Lower leg skin (tissue), 4 donors: ENCODE measurements around the gene IFNL4. TPM values are rescaled to one million over a fixed set of nuclear protein-coding genes. Genes with fewer than 3 reads are reported as not detected.
"Not testable (repeated sequence)": the region's sequence is repeated elsewhere in the genome, so short reads cannot be mapped to it uniquely, and the experiment has no call there.

Experiments
- DNase-seq, 2 donors: peaks; one replicate each; pipeline ENCODE4 v3.0.0-alpha.2; 2019; ENCODE audit warnings: low spot score in 2 of 2
- H3K4me3 ChIP-seq: fragments of 200-600 bp; sonication (generic); 2 replicates; pipeline ENCODE4 v1.5.1; 2017; ENCODE audit warnings: mild to moderate bottlenecking, low read depth; ENCODE audit not compliant: poor library complexity, severe bottlenecking
- CTCF ChIP-seq, 3 donors: fragments of 450-650 bp; IDR thresholded peaks; one replicate each; pipeline ENCODE4 v1.5.1; 2016; ENCODE audit warnings: antibody characterized with exemption in 3 of 3, mild to moderate bottlenecking in 3 of 3, moderate library complexity in 2 of 3
- POLR2A ChIP-seq, 2 donors: fragments of 450-650 bp; IDR thresholded peaks; one replicate each; pipeline ENCODE4 v1.6.1; 2016 to 2017; ENCODE audit warnings: antibody characterized with exemption in 2 of 2, mild to moderate bottlenecking in 1 of 2, moderate library complexity in 1 of 2
- WGBS, 2 donors: methylation state at CpG; one replicate each; pipeline ENCODE4 v1.1.5; 2018; 5-methylcytosine and 5-hydroxymethylcytosine counted together
- intact Hi-C: fragments of 100-400 bp; cut with DNase I; formaldehyde crosslinking; loops from one replicate; pipeline ENCODE4 v1.15.0; 2023; ENCODE audit warnings: low total_unique reads
- total RNA-seq, 4 donors: library from RNA; depleted of rRNA; stranded (reverse); fragments of >200 nt; gene quantifications; one replicate each; pipeline ENCODE4 v1.1.0, GENCODE V29; 2016

Gene IFNL4
- total RNA-seq, 4 donors from 2014 or later = not detected

GRCh38 chr19:39246951-39247669 is 1.5 kb downstream of the IFNL4 start:
- H3K4me3 ChIP-seq = no peak overlapping the region
- 10 to 33% methylated on average over 21 to 39 of the region's 42 CpGs for WGBS, 2 donors
- no peak for DNase-seq
- TF ChIP-seq CTCF (IDR thresholded peaks at IDR 0.05) (no peak), POLR2A (IDR thresholded peaks at IDR 0.05) (no peak)
- intact Hi-C loops = no loop called here

- intact Hi-C loops, H3K4me3 ChIP-seq, DNase-seq: not testable (repeated sequence)
- WGBS, 2 donors = no CpG with 5 or more reads among the region's 1 CpG
These were observed 3.5 kb downstream of the IFNL4 start for GRCh38 chr19:39245166-39245565.

DNA sequence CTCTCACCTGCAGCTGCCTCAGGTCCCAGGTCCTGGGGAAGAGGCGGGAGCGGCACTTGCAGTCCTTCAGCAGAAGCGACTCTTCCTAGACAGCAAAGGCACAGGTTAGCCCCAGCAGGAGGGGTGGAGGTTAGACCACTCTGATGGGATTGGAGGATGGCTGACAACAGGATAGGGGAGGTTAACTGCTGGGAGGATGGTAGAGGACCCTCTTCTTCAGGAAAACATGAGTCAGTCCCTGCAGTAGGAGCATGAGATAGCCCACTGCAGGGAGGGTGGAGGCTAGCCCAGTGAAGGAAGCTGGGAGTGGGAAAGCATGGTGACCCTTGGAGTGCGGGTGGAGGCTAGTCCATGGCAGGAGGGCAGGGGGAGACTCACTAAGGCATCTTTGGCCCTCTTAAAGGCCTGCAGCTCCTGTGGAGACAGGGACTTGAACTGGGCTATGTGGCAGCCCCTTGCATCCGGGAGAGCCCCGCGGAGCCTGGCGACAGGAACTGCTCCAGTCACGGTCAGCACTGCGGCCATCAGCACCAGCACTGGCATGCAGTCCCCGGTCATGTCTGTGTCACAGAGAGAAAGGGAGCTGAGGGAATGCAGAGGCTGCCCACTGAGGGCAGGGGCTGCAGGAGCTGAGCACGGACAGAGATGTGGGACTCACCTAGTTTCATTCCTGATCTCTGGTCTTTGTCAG is 4.1 kb downstream of the IFNL4 start, which contains the start of gene IFNL3:
TSS of gene IFNL3 (minus strand) at position 597 of the 691 bp plus-strand sequence. CDS start at position 558, 39 bp downstream.
- WGBS, 2 donors = 84 to 86% methylated on average over 10 to 12 of the region's 12 CpGs
- intact Hi-C loops, DNase-seq, H3K4me3 ChIP-seq: not testable (repeated sequence)

DNA sequence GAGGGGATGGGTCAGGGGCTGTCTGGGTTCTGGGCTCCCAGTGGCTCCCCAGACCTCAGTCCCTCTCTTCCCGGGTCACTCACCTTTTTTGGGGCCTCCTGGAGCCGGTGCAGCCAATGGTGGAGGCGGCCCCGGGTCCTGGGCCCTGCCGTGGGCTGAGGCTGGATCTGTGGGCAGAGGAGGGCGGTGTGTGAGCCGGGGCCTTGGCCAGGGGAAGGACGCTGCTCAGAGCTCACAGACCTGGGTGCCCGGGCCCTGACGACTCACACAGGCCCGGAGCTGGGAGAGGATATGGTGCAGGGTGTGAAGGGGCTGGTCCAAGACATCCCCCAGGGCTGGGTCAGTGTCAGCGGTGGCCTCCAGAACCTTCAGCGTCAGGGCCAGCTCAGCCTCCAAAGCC is 4.9 kb downstream of the IFNL4 start:
- DNase-seq, H3K4me3 ChIP-seq, intact Hi-C loops: not testable (repeated sequence)
- WGBS, 2 donors = 74 to 91% methylated on average over 5 to 7 of the region's 13 CpGs

DNA sequence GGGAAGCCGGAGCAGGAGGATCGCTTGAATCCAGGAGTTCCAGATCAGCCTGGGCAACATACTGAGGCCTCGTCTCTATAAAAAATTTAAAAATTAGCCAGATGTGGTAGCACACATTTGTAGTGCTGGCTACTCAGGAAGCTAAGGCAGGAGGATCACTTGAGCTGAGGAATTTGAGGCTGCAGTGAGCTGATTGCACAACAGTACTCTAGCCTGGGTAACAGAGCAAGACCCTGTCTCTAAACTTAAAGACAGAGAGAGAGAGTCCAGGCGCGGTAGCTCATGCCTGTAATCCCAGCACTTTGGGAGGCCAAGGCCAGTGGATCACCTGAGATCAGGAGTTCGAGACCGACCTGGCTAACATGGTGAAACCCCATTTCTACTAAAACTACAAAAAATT is 8.2 kb downstream of the IFNL4 start:
- H3K4me3 ChIP-seq = no peak overlapping the region
- intact Hi-C loops = no loop called here
- 89 to 94% methylated on average over 7 of the region's 7 CpGs for WGBS, 2 donors
- DNase-seq = no peak
- TF ChIP-seq POLR2A (IDR thresholded peaks at IDR 0.05) = no peak

DNA sequence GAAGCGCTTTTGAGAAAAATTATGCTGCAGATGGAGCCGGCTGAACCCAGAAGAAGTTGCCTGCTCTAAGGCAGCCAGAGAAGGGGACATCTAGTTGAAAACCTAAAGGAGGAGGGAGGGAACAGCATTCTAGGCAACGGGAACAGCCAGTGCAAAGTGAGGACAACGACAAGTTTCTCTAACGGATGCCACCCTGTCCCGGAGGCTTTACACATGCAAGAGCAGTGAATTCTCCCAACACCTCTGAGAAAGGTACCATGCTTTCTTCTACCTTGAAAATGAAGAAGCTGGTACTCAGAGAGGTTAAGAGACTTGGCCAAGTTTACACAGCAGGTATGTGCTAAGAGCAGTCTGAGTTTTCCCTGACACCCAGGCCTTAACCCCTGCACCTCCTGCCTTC is 9.7 kb downstream of the IFNL4 start:
- WGBS, 2 donors = 84 to 85% methylated on average over 6 of the region's 6 CpGs
- intact Hi-C loops = no loop called here
- H3K4me3 ChIP-seq = no peak overlapping the region
- TF ChIP-seq POLR2A (IDR thresholded peaks at IDR 0.05) (no peak), CTCF (IDR thresholded peaks at IDR 0.05) (no peak)
- DNase-seq = no peak

DNA sequence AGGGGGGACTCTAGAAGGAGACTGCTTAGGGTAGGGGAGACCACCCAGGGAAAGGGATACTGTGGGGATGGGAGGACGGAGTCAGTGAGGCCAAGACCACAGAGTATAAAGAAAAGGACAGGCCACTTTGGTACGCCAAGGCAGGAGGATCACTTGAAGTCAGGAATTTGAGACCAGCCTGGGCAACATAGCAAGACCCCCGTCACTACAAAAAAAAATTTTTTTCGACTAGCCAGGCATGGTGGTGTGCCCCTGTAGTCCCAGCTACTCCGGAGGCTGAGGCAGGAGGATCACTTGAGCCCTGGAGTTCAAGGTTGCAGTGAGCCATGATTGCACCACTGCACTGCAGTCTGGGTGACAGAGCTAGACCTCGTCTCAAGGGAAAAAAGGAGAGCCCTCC is 10.4 kb downstream of the IFNL4 start:
- intact Hi-C loops = no loop called here
- WGBS, 2 donors = 78 to 82% methylated on average over 6 of the region's 6 CpGs
- no peak overlapping the region for H3K4me3 ChIP-seq
- TF ChIP-seq POLR2A (IDR thresholded peaks at IDR 0.05) (no peak), CTCF (IDR thresholded peaks at IDR 0.05) (no peak)
- no peak for DNase-seq
